Adipocyte (in vitro differentiated cells): Measurements from ENCODE around the gene SLC30A2.

Experiments used
- DNase-seq: peaks from one replicate; pipeline ENCODE4 v3.0.0-alpha.2; 2015; ENCODE audit warnings: low read depth
- H3K27me3 ChIP-seq: replicated peaks from 2 replicates; pipeline ENCODE4 v1.7.0; 2013; ENCODE audit warnings: mild to moderate bottlenecking, low read length, moderate library complexity; ENCODE audit not compliant: control insufficient read depth, insufficient read depth
- H3K36me3 ChIP-seq: 2 replicates; pipeline ENCODE4 v1.7.0; 2013; ENCODE audit warnings: low read length, mild to moderate bottlenecking, moderate library complexity; ENCODE audit not compliant: control insufficient read depth, insufficient read depth, severe bottlenecking
- H3K4me1 ChIP-seq: 2 replicates; pipeline ENCODE4 v1.7.0; 2013; ENCODE audit warnings: mild to moderate bottlenecking, low read length, moderate library complexity; ENCODE audit not compliant: control insufficient read depth, insufficient read depth
- H3K4me3 ChIP-seq: 2 replicates; pipeline ENCODE4 v1.7.0; 2013; ENCODE audit warnings: mild to moderate bottlenecking, low read length, moderate library complexity
- H3K9ac ChIP-seq: 2 replicates; pipeline ENCODE4 v1.7.0; 2013; ENCODE audit warnings: mild to moderate bottlenecking, low read length, moderate library complexity
- H3K9me3 ChIP-seq: 2 replicates; pipeline ENCODE4 v1.7.0; 2013; ENCODE audit warnings: mild to moderate bottlenecking, low read length, moderate library complexity; ENCODE audit not compliant: control insufficient read depth

Gene SLC30A2

GRCh38 chr1:26003756-26004155 is 42.2 kb downstream of the SLC30A2 start:
- H3K4me3 ChIP-seq: no peak overlapping the region
- peaks cover 21% of the 10 kb centered on the region for H3K4me1 ChIP-seq
- no peak overlapping the region for H3K9ac ChIP-seq
- no peaks in the 10 kb centered on the region for H3K9me3 ChIP-seq
- no peak for DNase-seq
- no peaks in the 10 kb centered on the region for H3K27me3 ChIP-seq
- H3K36me3 ChIP-seq: no peaks in the 10 kb centered on the region

GRCh38 chr1:26003262-26003661 is 42.7 kb downstream of the SLC30A2 start:
- H3K27me3 ChIP-seq: no peaks in the 10 kb centered on the region
- no peak overlapping the region for H3K9ac ChIP-seq
- no peak for DNase-seq
- no peaks in the 10 kb centered on the region for H3K9me3 ChIP-seq
- no peak overlapping the region for H3K4me3 ChIP-seq
- no peaks in the 10 kb centered on the region for H3K36me3 ChIP-seq
- H3K4me1 ChIP-seq: peaks cover 26% of the 10 kb centered on the region

GRCh38 chr1:25999041-25999800 is 46.7 kb downstream of the SLC30A2 start:
- Histone ChIP-seq H3K27me3 (no peaks in the 10 kb centered on the region), H3K4me1 (peaks cover 23% of the 10 kb centered on the region), H3K36me3 (no peaks in the 10 kb centered on the region), H3K9ac (peak overlapping the region; percentile 58), H3K9me3 (no peaks in the 10 kb centered on the region), H3K4me3 (peak overlapping the region; percentile 69)
- no peak for DNase-seq

GRCh38 chr1:25997828-25998761 is 47.8 kb downstream of the SLC30A2 start, which contains the start of gene PAFAH2:
Gene PAFAH2, minus strand, starts transcription at chr1:25998063. Its CDS starts 7,247 bp downstream, at chr1:25990816.
- no peaks in the 10 kb centered on the region for H3K36me3 ChIP-seq
- peak; percentile 100 for DNase-seq
- no peaks in the 10 kb centered on the region for H3K9me3 ChIP-seq
- no peaks in the 10 kb centered on the region for H3K27me3 ChIP-seq
- H3K4me1 ChIP-seq: peaks cover 18% of the 10 kb centered on the region
- H3K4me3 ChIP-seq: peak within 1 kb of the TSS; percentile 82
- H3K9ac ChIP-seq: peak within 1 kb of the TSS; percentile 86

- Histone ChIP-seq H3K4me1 (peaks cover 18% of the 10 kb centered on the region), H3K36me3 (no peaks in the 10 kb centered on the region), H3K27me3 (no peaks in the 10 kb centered on the region), H3K4me3 (peak overlapping the region; percentile 82), H3K9ac (peak overlapping the region; percentile 86), H3K9me3 (no peaks in the 10 kb centered on the region)
- peak; percentile 77 for DNase-seq
Observed at GRCh38 chr1:25996966-25997827, 48.7 kb downstream of the SLC30A2 start.

GRCh38 chr1:25994402-25995150 is 51.3 kb downstream of the SLC30A2 start:
- H3K36me3 ChIP-seq: no peaks in the 10 kb centered on the region
- no peak for DNase-seq
- no peaks in the 10 kb centered on the region for H3K27me3 ChIP-seq
- no peak overlapping the region for H3K9ac ChIP-seq
- no peak overlapping the region for H3K4me3 ChIP-seq
- peaks cover 32% of the 10 kb centered on the region for H3K4me1 ChIP-seq
- no peaks in the 10 kb centered on the region for H3K9me3 ChIP-seq

- no peak overlapping the region for H3K9ac ChIP-seq
- no peak for DNase-seq
Observed at GRCh38 chr1:25993197-25993951, 52.5 kb downstream of the SLC30A2 start.

GRCh38 chr1:25992689-25993171 is 53.2 kb downstream of the SLC30A2 start:
- H3K4me3 ChIP-seq: no peak overlapping the region
- DNase-seq: no peak
- no peaks in the 10 kb centered on the region for H3K27me3 ChIP-seq
- no peak overlapping the region for H3K9ac ChIP-seq
- H3K9me3 ChIP-seq: no peaks in the 10 kb centered on the region
- no peaks in the 10 kb centered on the region for H3K36me3 ChIP-seq
- peaks cover 32% of the 10 kb centered on the region for H3K4me1 ChIP-seq

More at GRCh38 chr1:25993197-25993951, 52.5 kb downstream of the SLC30A2 start:
- Histone ChIP-seq H3K4me3 (no peak overlapping the region), H3K4me1 (peaks cover 34% of the 10 kb centered on the region), H3K36me3 (no peaks in the 10 kb centered on the region), H3K9me3 (no peaks in the 10 kb centered on the region), H3K27me3 (no peaks in the 10 kb centered on the region)

- Histone ChIP-seq H3K4me3 (no peak overlapping the region), H3K9me3 (no peaks in the 10 kb centered on the region), H3K36me3 (no peaks in the 10 kb centered on the region), H3K4me1 (peaks cover 27% of the 10 kb centered on the region), H3K27me3 (no peaks in the 10 kb centered on the region), H3K9ac (no peak overlapping the region)
- DNase-seq: no peak
Observed at GRCh38 chr1:25991937-25992688, 53.8 kb downstream of the SLC30A2 start.
